ENCODE data around the gene GBP3.
"Not testable (repeated sequence)": the region's sequence is repeated elsewhere in the genome, so short reads cannot be mapped to it uniquely, and the experiment has no call there.

The GBP3 gene

GRCh38 chr1:89022167-89022959 lies at the start of gene GBP3:
Gene GBP3 (minus strand): TSS chr1:89022866. CDS start chr1:89020721, 2,145 bp downstream.
- in situ Hi-C loops (cut with MboI; ENCODE audit: low sequenced_read_pairs) = no loop called here

GRCh38 chr1:89070509-89070908 lies 47.8 kb upstream of the GBP3 start:
- in situ Hi-C loops (cut with MboI; ENCODE audit: low sequenced_read_pairs) = no loop called here

- in situ Hi-C loops (cut with MboI; ENCODE audit: low sequenced_read_pairs) = no loop called here
These were observed 47.3 kb upstream of the GBP3 start for GRCh38 chr1:89069951-89070350.

GRCh38 chr1:89068291-89068690 lies 45.6 kb upstream of the GBP3 start:
- in situ Hi-C loops (cut with MboI; ENCODE audit: low sequenced_read_pairs) = no loop called here

- in situ Hi-C loops (cut with MboI; ENCODE audit: low sequenced_read_pairs) = no loop called here
These were observed 42.6 kb upstream of the GBP3 start, which contains the start of gene GBP1 for GRCh38 chr1:89065079-89065868. Gene GBP1 (minus strand): TSS chr1:89065208. CDS start chr1:89063234, 1,974 bp downstream.

- in situ Hi-C loops (cut with MboI; ENCODE audit: low sequenced_read_pairs) = no loop called here
These were observed 42.0 kb upstream of the GBP3 start for GRCh38 chr1:89064632-89065031.

GRCh38 chr1:89063094-89063493 lies 40.4 kb upstream of the GBP3 start:
- in situ Hi-C loops (cut with MboI; ENCODE audit: low sequenced_read_pairs) = no loop called here

GRCh38 chr1:89060091-89060490 lies 37.4 kb upstream of the GBP3 start:
- in situ Hi-C loops (cut with MboI; ENCODE audit: low sequenced_read_pairs) = no loop called here

- in situ Hi-C loops (cut with MboI; ENCODE audit: low sequenced_read_pairs) = no loop called here
These were observed 29.3 kb upstream of the GBP3 start for GRCh38 chr1:89051955-89052312.

- in situ Hi-C loops (cut with MboI; ENCODE audit: low sequenced_read_pairs) = no loop called here
These were observed 28.8 kb upstream of the GBP3 start for GRCh38 chr1:89051300-89051954.

GRCh38 chr1:89050649-89051033 lies 28.0 kb upstream of the GBP3 start:
- in situ Hi-C loops (cut with MboI; ENCODE audit: low sequenced_read_pairs) = no loop called here

- in situ Hi-C loops (cut with MboI; ENCODE audit: low sequenced_read_pairs) = not testable (repeated sequence)
These were observed 27.4 kb upstream of the GBP3 start for GRCh38 chr1:89049901-89050648.

- in situ Hi-C loops (cut with MboI; ENCODE audit: low sequenced_read_pairs) = not testable (repeated sequence)
These were observed 26.5 kb upstream of the GBP3 start for GRCh38 chr1:89049187-89049586.

- in situ Hi-C loops (cut with MboI; ENCODE audit: low sequenced_read_pairs) = no loop called here
These were observed 25.1 kb upstream of the GBP3 start for GRCh38 chr1:89047734-89048133.

- in situ Hi-C loops (cut with MboI; ENCODE audit: low sequenced_read_pairs) = not testable (repeated sequence)
These were observed 23.9 kb upstream of the GBP3 start for GRCh38 chr1:89046318-89047183.

GRCh38 chr1:89044970-89045721 lies 22.5 kb upstream of the GBP3 start:
- in situ Hi-C loops (cut with MboI; ENCODE audit: low sequenced_read_pairs) = no loop called here

GRCh38 chr1:89043940-89044339 lies 21.3 kb upstream of the GBP3 start:
- in situ Hi-C loops (cut with MboI; ENCODE audit: low sequenced_read_pairs) = no loop called here

- in situ Hi-C loops (cut with MboI; ENCODE audit: low sequenced_read_pairs) = no loop called here
These were observed 19.8 kb upstream of the GBP3 start for GRCh38 chr1:89042491-89042890.

GRCh38 chr1:89041721-89042120 lies 19.1 kb upstream of the GBP3 start:
- in situ Hi-C loops (cut with MboI; ENCODE audit: low sequenced_read_pairs) = no loop called here
